DLD1 (cell line): Measurements from ENCODE around the gene IP6K3.

Experiments used
- in situ Hi-C: cut with HindIII; loops from 2 replicates; pipeline ENCODE4 v1.10.0; 2017; ENCODE audit warnings: low sequenced_read_pairs

The IP6K3 gene

DNA sequence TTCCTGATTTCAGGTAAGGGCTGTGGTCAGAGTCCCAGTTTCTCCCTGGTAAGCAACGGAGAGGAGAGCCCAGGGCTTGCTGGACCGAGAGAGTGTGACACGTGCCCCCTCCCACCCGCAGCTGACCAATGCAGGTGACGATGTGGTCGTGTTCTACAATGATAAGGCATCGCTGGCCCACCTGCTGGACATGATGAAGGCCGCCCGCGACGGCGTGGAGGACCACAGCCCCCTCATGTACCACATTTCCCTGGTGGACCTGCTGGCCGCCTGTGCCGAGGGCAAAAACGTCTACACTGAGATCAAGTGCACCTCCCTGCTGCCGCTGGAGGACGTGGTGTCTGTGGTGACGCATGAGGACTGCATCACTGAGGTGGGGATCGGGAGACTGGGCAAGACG, 66.9 kb downstream of the IP6K3 start:
- in situ Hi-C loops = no loop called here

GRCh38 chr6:33678932-33679490, 67.7 kb downstream of the IP6K3 start:
- in situ Hi-C loops = no loop called here

DNA sequence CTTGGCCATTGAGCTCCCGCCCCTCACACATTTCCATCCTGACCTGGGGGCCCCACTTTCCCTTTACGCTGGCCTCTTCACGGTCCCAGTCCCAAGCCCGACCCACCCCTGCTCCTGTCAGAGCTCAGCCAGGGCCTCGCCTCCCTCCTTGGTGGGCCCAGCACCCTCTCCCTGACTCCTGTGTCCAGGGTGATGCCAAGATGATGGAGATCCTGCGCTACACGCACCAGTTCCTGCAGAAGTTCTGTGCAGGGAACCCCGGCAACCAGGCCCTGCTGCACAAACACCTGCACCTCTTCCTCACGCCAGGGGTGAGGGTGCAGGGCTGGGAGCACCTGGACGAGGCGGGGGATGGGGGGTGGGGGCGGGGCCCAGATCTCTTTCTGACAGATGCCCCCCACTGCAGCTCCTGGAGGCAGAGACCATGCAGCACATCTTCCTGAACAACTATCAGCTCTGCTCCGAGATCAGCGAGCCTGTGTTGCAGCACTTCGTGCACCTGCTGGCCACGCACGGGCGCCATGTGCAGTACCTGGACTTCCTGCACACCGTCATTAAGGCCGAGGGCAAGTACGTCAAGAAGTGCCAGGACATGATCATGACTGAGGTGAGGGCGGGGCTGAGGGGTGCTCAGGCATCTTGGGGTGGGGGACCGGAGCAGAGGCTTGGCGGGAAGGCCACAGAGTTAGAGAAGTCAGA, 68.3 kb downstream of the IP6K3 start:
- in situ Hi-C loops = no loop called here

- in situ Hi-C loops = no loop called here
These were observed 69.0 kb downstream of the IP6K3 start for GRCh38 chr6:33677689-33678088.

GRCh38 chr6:33677143-33677660, 69.5 kb downstream of the IP6K3 start:
- in situ Hi-C loops = no loop called here

DNA sequence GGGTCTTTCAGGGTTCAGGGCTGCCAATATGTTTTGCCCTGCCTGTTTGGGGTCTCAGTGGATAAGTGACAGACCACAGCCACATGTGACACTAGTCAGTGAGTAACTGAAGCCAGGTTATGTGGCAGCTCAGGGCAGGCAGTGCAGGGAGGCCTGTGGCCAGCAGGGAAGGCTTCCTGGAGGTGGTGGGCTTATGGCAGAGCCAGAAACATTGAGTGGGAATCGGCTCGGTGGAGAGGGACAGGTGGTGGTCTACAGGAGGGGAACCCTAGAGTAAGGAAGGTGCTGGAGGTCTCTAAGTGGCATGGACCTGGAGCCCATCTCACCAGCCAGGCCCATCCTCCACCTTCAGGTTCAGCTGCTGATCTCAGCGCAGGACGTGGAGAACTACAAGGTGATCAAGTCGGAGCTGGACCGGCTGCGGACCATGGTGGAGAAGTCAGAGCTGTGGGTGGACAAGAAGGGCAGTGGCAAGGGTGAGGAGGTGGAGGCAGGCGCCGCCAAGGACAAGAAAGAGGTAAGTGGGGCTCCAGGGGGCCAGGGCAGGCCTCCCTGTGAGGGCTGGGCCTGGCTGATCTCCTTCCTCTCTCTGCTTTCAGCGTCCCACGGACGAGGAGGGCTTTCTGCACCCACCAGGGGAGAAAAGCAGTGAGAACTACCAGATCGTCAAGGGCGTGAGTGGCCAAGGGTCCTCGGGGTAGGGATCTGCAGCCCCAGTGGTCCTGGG, 70.1 kb downstream of the IP6K3 start:
- in situ Hi-C loops = no loop called here

DNA sequence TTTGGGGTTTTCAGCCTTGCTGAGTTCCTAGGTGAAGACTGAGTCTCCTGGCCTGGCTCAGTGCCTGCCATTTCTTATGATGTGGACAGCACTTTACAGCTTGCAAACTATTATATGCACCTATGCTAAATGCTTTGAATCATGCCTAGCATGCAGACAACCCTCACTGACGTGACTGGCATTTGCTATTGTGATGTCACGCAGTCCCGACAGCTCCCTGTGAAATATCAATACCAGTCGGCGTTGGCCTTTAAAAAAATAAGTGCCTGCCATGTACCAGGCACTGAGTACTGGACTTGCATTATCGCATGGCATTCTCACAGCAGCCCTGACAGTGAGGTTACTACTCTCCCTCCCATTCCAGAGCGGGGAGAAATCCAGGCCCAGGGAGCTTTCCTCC, 70.7 kb downstream of the IP6K3 start:
- in situ Hi-C loops = no loop called here

DNA sequence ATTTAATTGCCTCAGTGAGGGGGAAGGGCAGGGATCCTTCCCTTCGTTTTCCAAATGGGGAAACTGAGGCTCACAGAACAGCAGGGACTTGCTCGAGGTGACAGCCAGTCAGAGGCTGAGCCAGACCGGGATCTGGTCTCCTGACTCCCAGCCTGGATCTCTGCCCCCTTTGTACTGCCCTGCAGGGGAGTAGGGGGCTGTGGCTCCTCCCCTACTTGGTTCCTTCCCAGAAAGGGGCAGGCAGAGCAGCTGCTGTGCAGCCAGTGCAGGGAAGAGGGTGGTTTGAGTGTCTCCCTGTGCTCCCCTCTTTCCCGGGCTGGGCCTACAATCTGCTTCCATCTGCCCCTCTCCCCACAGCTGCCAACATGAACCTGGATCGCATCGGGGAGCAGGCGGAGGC, 72.9 kb downstream of the IP6K3 start:
- in situ Hi-C loops = no loop called here

DNA sequence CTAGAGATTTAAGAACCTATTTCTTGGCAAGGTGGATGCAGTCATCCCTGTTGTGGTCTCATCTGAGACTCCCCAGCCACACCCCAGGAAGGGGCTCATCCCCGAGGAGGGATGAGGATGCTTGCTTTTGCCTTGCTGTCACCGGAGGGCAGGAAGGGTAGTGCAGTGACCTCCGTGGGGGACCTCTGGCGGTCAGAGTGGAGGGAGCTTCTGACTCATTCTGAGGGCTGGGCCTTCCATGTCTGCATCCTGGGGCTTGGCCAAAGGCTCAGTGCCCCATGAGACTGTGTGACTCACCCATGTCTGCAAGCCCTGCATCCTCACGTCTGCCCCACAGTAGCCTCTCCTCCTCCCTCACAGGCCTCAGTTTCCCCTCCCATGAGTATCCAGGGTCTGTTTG, 73.9 kb downstream of the IP6K3 start:
- in situ Hi-C loops = no loop called here

DNA sequence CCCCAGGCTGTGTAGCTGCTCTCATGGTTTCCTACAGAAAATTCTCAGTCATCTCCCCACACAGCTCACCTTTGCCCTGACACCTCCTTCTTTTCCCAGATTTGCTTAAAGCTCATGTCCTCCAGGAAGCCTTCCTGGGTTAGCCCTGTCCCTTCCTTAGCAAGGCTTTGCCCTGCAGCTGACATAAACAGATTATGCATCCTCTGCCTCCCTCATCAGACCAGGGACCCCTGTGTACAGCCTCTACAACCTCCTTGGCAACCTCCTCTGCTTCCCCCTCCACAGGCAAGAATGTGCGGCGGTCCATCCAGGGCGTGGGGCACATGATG, 75.0 kb downstream of the IP6K3 start:
- in situ Hi-C loops = no loop called here
